NCI-H2196 (cell line): Measurements from ENCODE around the gene DLX2.
"Not testable (repeated sequence)": the region's sequence is repeated elsewhere in the genome, so short reads cannot be mapped to it uniquely, and the experiment has no call there.

Experiments used
- DNase-seq: peaks from one replicate; lab custom pipeline; 2025; ENCODE audit not compliant: unreplicated experiment; lab: John Stamatoyannopoulos, UW

Gene DLX2

DNA sequence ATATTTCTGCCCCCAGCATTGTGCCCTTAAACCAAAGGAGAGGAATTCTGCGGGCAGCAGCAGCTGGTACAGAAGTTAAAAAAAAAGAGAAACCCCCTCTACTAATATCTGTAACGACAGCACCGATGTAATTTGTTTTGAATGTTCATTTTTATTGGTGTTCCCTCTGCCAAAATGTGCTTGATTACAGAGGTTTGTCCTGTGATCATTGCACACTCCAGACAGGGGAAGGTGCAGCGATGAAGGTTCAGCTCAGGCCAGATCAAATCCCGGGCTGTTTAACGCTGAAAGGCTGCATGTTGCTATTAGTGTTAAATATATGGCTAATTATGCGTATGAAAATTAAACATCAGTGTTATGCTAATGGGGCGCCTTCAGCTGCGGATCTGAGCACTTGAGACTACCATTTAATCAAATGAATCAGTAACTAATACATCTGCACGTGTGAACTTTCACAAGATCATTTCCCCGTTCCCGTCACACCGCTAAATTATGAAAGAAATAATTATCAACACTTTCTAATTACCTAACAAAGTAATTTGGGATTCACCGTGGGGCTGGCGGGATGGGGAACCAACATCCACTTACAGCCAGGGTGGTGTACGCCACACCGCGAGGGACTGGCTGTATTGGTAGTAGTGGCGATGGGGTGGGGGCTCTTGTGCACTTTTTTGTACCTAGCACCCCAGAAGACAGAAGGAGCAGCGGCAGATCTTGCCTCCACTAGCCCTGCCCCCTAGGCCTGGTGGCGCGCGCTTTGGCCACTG, 18.9 kb downstream of the DLX2 start:
- no peak for DNase-seq

DNA sequence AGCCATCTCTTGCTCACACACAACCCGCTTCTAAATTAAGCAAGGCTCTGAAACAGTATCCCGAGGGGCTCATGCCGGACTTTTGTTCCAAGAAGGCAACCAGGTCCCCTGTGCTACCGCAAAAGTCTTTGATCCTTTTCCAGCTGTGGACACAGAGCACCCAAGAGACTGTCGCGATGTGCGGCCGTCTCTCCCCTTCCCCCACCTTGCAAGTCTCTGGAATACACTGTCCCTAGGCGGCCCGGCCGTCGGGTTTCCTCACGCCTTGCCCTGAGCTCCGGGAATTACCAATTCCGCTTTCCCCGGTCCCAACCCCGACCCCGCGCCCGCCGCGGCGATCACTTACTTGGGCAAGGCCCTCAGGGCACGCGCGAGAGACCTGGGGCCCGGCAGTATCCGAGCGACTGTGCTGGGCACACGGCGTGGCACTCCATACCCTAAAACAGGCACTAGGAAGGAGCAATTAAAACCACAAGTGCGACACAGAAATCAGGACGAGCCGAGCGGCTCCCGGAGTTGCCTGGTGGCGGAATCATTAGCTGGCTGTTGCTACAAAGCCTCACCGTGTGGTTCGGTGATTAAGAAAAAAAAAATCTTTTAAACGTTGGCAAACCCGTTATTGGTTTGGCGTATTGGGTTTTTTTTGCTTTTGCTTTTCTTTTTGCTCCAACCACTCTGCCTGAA, 19.6 kb downstream of the DLX2 start:
- no peak for DNase-seq

DNA sequence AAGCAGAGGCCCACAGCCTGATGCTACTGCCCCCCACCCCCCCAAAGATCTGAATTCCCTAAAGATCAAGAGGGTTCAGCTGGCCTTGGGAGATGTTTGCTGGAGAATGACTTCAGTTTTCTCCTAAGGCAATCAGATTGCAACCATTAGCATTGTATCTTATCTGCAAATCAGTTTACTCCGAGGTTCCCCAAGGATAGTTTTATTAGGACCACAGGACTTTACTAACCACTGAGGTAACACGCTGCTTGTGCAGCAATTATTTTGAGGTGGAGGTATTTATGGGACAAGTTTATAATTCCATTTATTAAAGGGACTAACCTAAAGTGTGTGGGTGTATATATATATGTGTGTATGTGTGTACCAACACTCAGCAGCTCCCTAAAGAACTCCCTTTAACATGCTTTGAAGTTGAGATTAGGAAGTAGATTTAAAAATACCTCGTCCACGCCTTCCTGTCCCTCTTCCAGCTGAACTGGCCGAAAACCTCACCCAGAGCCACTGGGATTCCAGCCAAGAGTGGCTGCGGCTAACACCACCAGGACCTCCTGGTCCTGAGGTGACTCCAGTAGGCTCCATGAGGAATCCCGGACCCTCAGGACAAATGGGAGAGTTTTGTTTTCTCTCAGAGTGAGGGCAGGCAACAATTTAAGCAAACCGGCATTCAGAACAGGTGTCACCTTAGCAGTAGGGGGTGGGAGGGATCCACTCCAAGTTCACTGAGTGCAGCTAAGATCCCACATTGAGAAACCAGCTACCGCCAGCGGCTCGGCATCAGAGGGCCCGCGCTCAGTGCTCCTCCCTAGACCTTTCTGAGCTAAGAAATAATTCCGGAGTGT, 20.4 kb downstream of the DLX2 start:
- no peak for DNase-seq

DNA sequence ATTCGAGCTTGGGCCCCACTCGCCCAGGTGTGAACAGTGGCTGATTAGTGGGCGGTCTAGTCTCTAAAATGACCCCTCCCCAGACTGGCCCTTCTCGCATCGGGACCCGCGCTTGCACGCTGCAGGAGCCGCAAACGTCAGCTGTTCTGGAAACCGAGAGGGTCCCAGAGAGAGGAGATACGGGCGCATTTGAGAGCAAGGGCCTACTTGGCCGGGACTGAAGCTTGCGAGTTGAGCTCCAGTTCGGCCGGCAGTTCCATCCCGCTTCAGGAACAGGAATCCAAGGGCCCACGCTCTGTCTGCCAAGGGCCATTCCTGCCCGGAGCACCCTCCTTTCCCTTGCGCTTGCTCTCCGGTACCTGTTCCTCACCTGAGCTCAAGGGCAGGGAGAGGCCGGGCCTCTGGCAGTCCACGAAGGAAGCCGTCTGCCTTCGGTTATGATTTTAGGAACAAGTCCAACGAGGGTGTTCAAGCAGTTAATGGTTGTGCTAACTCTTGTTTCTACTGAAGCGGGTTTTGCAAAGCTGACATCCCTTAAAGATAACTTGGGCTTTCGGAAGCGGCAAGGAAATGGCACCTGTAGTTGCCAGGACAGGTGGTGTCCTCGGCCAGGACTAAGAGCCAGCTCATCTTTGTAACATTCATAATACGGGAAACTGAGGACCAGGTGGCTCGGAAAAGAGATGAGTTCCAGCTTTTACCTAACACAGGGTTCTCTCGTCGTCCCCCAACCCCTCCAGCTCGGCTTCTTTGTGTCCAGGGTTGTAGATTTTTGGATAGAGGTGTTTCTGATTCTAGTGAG, 21.3 kb downstream of the DLX2 start:
- DNase-seq = no peak

DNA sequence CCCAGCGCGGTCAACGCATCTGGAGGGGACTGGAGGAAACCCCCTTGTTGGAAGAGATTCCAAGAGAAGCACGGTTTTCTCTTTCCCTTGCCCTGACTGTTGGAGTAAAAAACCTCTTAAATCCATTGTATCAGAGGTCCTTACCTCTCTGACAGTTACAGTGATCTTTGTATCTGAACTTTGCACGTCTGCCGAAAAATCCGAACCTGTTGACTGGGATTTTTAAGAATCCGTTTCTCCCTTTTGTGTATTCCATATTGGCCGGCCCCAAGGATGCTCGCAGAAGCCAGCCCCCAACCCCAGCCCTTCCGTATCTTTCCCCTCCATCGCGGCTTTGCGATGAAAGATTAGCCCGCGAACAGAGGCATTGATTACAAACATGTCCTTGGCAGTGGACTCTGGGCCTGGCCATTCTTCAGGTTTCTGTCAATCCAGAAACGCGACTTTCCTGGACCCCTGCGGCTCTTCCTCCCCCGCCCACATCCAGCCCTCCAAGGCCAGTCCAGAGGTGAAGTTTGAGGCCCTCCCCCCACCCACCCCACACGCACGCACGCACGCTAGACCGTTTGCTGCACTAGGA, 22.0 kb downstream of the DLX2 start:
- DNase-seq = no peak

DNA sequence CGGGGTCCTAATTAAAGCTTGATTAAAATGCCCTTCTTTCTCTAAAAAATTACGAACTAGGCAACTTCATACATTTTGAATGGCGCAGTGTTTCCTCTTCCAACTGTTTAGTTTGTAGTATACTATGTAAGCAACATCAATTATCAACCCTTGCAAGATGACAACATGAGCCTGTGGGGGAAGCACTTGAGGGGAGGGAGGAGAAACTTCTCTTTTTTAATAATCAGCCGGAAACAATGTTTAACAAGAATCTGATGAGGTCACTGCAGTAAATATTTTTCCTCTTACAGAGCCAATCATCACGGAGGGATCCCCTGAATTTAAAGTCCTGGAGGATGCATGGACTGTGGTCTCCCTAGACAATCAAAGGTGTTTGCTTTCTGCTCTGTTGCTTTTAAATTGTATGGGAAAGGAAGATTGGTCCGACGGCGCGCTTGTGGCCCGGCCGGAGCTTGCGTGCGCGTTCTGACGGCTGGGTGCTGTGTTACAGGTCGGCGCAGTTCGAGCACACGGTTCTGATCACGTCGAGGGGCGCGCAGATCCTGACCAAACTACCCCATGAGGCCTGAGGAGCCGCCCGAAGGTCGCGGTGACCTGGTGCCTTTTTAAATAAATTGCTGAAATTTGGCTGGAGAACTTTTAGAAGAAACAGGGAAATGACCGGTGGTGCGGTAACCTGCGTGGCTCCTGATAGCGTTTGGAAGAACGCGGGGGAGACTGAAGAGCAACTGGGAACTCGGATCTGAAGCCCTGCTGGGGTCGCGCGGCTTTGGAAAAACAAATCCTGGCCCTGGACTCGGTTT, 22.7 kb downstream of the DLX2 start:
- no peak for DNase-seq

DNA sequence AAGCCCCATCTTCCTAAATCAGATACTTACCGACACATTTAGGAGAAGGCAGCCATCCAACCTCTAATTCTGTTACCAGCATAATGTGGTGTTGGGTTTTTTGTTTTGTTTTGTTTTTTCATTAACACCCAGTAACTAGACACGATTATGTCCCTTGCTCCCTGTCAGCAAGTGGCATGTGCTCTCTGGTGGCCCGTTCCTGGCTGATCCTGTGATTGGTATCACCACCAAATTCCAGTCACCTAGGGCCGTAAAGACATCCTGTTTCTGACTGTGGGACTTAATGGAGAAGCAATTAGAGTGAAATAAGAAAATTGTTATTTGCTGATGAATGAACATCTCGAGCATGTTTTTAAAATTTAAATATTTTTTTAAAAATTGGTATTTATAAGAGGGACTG, 23.3 kb downstream of the DLX2 start:
- no peak for DNase-seq

DNA sequence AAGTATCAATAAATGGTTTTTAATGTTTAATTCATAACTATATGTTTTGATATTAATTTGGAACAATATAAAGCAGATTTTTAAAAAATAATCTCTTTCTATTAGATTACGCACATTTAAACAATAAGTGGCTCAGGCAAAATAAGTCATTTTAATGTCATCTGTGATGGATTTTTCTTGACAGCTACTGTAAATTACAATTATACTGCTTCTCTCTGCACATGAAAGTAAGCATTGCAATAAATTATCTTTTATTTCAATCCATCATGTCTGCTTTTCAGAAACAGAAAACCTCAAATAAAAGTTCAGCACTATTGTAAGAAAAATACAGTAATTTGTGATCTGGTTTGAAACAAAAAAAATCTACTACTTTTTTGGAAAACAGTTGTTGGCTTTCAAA, 28.4 kb downstream of the DLX2 start:
- DNase-seq = no peak

DNA sequence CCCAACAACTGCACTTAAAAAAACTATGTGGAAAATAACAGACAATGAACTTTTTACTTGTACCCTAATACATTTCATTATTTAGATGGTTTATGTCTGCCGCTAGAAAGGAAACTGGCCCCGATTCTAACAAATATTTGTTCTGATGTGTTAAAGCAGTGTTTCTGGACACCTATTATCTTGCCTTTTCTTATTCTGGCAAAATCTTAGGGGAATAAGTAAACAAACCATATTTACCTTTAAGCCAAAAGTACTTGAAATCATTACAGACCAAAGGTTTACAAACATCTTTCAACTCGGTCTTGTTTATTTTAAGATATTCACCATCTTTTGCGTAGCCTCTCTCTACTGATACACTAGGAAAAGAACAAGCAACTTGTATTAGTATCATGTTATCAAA, 29.2 kb downstream of the DLX2 start:
- DNase-seq = no peak

DNA sequence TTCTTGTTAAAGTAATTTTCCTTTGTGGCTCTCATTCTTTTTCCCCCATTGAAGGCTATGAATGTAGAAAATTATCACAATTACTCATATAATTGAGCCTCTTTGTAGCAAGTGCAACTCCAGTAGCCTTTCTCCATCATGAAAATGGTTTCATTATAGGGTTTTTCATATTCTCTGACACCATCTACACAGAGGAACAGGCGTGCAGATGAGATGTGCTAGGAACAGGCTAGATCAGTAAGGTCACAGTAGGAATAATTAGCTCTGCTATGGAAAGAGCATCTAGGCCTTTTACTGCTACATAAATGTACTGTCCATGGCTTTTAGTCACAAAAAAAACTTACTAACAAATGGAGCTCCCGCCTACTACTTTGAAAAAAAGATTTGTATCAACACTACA, 30.0 kb downstream of the DLX2 start:
- no peak for DNase-seq

DNA sequence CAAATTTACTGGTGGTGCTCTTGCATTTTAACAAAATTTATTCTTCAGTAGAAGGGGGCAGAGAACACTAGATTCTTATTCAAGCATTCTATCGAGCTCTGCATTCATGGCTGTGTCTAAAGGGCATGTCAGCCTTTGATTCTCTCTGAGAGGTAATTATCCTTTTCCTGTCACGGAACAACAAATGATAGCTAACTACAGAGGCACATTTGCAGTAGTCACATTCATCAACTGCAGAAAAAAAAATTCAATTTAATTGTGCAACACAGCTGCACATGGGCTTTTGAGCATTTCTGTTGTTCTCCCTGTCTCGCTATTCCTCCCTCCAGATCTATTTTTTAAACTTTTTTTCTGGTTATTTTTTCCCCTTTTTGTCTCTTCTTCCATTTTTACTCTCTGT, 30.4 kb downstream of the DLX2 start:
- DNase-seq = no peak

DNA sequence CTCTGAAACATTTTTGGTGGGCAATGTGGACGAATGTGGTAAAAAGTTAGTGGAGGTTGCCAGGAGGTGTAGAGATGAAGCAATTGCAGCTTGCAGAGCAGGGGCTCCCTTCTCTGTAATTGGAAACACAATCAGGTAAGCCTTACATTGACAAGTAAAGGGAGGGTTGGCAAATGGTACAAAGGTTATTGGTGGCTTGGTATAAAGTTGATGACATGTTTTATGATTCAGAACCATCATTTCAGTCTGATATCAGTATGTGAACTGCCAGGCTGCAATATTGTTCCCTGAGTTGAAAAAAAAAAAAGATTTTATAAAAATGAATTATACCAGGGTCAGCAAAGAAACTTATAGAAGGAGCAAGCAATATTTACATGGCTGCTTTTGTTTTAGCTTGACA, 31.8 kb downstream of the DLX2 start:
- DNase-seq = no peak

DNA sequence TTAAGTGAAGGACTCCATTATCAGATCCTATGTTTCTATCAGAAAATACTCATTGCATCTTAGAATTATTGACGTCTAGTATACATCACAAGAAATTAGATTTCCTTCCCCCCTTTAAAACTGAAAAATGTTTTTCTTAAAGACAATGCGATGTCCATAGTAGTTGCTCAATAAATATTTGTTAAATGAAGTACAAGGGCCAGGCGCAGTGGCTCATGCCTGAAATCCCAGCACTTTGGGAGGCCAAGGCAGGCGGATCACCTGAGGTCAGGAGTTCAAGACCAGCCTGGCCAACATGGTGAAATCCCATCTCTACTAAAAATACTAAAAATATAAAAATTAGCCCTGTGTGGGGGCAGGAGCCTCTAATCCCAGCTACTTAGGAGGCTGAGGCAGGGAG, 34.8 kb downstream of the DLX2 start:
- DNase-seq = not testable (repeated sequence)

DNA sequence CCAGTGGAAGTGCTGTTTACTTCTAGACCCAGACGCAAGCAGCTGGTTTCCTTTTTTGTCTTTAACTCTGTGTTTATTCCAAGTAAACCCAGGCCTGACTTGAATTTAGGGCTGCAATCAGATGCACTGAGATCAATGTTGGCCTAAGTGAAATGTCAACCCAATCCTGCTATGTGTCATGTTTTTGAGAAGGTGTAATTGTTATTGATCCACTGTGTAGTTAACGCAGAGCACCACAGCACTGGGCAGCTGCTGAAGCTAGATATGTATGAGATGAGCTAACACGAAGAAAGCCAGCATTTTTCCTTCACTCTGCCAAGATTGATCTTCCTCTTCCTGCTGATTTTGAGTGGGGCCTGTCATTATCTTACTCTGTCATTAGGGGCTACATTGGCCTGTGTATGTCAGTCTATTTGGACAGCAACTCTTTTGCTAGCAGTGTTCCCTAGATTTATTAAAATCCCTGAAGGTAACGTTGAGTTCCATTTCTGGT, 36.3 kb downstream of the DLX2 start:
- no peak for DNase-seq

DNA sequence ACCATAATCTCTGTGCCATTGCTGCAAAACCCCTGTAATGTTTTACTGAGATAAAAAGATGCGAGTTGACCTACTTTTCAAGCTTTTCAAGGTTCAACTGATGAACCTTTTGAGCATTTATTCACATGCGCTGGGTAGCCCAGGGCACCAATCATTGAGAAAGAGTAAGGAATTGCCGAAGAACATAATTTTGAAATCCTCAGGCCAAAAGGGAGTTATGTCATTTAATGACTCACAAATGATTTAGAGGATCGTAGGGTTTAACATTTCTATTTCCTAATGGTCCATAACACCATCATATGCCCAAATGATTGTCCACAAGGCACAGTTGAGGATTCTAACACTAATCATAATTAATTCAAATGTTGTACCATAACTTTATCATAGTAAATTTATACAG, 37.6 kb downstream of the DLX2 start:
- no peak for DNase-seq

DNA sequence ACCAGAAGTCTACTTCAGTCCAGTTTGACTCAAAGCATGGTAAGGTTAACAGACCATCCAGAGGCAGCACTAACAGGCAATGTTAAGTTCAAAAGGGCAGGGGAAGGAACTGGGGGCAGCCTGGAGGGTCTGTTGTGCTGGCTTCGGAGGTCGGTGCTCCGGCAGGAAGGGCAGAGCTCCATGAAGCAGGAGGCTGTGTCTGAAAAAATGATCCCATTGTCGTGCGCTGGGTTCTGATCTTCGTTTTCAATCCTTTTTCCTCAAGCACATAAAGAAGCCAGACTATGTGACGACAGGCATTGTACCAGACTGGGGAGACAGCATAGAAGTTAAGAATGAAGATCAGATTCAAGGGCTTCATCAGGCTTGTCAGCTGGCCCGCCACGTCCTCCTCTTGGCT, 39.3 kb downstream of the DLX2 start:
- no peak for DNase-seq

DNA sequence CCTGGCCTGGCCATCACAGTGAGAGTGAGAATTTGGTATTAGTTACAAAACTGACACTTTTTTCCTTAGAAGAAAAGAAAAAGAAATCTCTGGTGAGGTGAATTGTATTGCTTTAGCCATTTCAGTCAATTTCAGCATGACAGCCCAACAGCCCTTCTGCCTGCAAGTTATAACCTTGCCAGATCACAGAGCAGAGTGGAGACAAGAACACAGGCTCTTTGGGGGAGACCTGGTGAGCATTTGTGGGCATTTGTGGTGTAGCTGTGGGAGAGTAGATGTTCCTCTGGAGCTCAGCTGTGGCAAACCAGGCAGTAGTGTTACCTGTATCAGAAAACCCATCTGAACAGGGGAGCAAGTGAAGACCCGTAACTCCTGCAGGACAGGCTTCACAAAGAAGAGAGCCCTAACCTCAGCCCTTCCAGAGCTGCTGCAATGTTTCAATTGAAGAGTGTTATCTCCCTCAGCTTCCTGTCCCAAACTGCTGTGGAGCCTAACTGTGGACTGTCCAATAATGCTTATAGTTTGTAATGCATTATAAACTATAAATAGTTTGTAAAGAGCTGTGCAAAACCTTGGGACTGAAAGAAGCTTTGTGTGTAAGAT, 40.2 kb downstream of the DLX2 start:
- no peak for DNase-seq

DNA sequence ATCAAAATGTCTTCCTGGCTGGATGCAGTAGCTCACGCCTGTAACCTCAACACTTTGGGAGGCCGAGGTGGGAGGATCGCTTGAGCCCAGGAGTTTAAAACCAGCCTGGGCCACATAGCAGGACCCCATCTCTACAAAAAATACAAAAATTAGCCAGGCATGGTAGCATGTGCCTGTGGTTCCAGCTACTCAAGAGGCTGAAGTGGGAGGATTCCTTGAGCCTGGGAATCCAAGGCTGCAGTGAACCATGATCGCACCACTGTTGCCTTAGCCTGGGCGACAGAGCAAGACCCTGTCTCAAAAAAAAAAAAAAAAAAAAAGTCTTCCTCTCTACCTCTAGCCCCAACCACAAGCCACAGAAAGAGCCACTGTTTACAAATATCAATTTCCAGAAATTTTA, 42.6 kb downstream of the DLX2 start:
- DNase-seq = not testable (repeated sequence)

DNA sequence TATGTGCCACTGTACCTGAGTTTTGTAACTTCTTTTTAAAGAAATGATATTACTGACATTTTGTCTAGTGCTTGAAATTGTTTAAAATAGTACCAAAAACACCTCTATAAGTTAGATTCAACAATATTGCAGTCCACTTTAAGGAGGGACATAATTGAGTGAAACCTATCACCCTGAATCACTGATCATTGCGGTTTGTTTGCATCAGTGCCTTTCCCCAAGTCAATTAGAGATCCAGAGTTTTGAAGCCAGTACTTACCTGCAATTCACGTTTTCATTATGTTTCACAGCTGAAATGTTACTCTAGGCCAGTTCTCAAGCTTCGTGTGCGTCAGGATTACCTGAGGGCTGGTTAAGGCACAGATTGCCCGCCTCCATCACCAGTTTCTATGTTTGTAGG, 44.0 kb downstream of the DLX2 start:
- no peak for DNase-seq
